Activated gamma-delta T cell treated with anti-CD3 and anti-CD28 coated beads, Interleukin-2, amount 50 U/mL, for 16 hours (primary cell): ENCODE measurements around the gene THBS1.

Experiments used
- DNase-seq: peaks from one replicate; pipeline ENCODE4 v3.0.0-alpha.2; 2020; ENCODE audit warnings: low read depth

The THBS1 gene

DNA sequence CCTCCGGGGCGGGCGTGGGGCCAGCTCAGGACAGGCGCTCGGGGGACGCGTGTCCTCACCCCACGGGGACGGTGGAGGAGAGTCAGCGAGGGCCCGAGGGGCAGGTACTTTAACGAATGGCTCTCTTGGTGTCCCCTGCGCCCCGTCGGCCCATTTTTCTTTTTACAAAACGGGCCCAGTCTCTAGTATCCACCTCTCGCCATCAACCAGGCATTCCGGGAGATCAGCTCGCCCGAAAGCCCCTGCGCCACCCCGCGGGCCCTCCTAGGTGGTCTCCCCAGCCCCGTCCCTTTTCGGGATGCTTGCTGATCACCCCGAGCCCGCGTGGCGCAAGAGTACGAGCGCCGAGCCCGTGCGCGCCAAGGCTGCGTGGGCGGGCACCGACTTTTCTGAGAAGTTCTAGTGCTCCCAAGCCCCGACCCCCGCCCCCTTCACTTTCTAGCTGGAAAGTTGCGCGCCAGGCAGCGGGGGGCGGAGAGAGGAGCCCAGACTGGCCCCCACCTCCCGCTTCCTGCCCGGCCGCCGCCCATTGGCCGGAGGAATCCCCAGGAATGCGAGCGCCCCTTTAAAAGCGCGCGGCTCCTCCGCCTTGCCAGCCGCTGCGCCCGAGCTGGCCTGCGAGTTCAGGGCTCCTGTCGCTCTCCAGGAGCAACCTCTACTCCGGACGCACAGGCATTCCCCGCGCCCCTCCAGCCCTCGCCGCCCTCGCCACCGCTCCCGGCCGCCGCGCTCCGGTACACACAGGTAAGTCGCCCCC is at the start of gene THBS1:
Gene THBS1, plus strand, starts transcription at position 595 of the 757 bp plus-strand sequence. CDS start 779 bp downstream, outside the sequence.
- DNase-seq, result peak; percentile 23

DNA sequence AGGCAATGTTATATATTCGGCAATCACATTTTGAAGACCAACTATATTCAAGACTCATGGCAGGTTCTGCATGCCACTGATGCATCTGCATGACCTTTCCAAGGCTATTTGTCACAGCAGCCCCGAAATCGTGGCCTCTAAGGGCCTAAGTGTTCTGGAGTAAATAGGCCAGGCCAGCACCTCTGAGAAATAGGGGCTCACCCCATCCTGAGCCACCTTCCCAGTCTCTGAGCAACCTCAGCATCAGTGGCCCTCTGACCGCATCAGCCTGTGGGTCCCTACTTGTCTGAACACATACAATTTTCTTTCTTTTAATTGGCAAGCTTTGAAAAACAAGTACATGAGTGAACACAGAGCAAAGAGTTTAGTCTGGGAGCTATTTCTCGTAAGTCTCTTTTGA is 45.9 kb upstream of the THBS1 start:
- no peak for DNase-seq

DNA sequence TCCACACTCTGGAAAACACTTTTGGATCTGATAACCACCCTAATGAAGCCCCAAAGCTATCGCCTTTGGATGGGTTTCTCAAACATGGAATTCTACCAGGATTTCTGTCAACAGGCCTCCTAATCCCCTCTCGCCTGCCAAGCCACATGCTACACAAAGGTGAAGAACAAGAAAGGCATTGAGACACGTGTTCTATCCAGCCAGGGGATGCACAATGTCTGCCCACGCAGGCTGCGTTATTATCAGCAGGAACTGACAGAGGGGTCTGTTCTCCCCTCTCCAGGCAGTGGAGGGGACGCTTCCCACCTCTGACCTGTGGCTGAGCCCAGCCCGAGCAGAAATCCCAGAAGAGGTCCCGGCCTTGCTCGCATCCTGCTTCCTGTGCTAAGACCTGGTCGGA is 45.4 kb upstream of the THBS1 start:
- DNase-seq, result no peak

DNA sequence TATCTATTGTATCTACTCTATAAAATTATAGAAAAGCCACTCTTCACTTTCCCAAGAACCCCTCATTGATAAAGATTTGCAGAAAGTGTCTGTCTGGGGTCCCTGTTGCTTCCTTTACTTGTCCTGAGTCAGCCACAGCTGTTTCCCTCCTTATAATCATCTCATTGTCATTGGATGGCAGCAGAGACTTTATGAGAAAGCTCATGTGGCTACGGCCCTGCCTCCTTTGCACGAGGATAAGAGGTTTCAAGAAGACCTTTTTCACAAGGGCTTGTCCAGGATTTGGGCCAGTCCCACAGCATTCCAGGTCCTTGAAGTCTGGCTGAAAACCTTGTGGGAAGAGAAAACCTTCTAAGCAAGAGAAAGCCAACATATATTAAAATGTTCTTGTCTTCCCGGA is 41.9 kb upstream of the THBS1 start:
- DNase-seq, result no peak

DNA sequence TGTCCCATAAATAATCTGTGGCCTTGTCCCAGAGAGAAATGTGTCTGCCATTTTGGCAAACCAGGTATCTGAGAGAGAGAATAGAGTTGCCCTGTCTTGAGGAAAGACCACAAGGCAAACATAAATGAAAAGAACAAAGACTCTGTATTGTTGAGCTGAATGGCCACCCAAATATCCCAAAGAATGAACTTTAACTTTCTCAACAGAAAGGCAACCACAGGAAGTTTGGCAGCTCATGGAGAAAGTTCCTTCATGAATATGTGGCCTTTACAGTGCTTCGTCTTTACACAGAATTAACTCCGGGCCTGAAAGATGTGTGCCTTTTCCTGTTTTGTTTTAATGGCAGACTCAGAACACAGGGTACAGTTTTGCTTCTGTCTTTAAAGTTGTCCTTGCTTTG is 41.4 kb upstream of the THBS1 start:
- DNase-seq, result no peak

DNA sequence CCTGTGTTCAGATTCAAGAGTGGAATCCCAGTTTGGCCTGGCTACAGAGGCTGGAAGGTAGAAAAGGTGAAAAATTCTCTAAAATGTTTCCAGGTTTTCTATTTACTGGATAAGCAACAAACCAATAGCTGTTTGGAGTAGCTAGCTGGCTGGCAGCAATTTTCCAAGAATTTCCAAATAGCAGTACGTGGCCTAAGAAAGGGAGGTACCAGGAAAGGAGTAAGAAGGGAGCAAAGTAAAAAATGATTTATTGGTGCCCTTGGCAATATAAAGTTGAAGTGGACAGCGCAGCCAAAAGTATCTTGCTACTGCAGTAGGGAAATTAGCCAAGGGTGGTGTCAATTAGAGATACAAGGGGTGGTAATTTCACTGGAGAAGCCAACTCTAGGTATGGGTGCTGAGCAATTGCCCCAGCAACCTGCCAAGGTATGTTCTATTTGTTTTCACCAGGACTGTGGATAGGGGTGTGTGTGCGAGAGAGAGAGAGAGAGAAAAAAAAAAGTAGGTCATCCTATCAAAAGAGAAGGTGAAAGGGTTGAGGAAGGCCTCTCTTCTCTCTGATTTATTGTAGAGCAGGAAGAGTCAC is 40.8 kb upstream of the THBS1 start:
- no peak for DNase-seq

DNA sequence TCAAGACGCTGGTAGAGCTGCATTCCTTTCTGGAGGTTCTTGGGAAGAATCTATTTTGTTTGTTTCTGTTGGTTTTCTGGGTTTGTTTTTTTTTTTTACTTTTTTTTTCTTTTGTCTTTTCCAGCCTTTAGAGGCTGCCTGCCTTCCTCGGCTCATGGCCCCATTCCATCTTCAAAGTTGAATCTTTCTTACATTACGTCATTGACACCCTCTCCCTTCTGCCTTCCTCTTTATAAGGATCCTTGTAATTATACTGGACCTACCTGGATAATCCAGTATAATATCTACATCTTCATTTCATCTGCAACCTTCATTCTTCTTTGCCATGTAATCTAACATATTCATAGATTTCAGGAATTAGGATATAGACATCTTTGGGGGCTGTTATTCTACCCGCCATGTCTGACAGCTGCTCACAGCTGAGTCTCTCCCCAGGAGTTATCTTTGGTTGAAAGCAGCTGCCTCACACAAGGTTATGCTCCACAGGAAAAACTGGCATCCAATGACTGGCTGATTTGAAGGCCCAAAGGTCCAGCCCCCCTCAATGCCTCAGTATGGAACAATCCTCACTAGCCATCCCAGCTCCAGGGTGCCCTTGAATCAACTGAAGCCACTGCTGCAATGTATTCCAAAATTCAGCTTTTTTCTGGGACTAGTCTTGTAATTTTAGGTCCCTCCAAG is 38.4 kb upstream of the THBS1 start:
- no peak for DNase-seq

DNA sequence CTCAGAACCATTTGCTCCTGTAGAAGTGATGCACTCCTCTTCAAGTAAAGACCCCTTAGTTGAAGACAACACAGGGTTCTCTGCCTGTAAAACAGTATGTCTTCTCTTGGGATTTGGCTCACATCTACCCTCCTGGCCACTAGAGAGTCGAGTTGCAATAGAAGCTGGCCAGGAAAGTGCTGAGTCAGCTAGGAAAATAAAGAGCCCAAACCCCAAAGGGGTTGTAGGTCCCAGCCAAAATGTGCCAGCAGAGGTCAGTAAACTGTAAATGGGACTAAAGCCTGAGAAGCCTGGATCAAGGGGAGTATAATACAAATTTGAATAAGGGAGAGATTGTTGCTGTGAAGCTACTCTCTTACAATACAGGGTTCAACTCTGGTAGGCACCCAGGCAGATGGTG is 37.2 kb upstream of the THBS1 start:
- no peak for DNase-seq

DNA sequence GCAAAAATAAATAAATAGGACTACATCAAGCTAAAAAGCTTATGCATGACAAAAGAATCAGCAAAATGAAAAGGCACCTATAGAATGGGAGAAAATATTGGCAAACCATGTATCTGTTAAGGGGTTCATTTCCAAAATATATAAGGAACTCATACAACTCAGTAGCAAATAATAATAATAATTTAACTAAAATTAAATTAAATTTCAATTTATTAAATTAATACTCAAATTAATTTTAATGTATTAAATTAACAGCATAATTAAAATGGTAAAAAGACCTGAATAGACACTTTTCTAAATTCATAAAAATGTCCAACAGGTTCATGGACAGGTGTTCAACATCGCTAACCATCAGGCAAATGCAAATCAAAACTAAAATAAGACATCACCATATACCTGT is 34.0 kb upstream of the THBS1 start:
- no peak for DNase-seq

DNA sequence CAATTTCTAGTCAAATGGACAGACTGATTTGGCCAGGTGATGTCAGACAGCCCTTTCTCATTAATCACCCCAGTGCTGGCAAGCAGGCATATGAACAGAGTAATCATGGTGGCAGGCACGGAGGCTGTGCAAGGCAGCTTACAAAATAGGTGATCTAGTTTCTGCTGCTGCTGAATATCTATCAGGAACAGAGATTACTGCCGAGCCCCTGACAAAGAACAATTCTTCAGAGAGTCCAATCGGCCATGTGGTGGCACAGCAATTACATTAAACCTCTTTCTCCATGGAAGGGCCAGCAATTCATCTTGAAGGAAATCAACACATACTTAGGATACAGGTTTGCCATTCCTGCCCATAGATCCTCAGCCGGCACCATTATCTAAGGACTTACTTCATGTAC is 32.3 kb upstream of the THBS1 start:
- no peak for DNase-seq

DNA sequence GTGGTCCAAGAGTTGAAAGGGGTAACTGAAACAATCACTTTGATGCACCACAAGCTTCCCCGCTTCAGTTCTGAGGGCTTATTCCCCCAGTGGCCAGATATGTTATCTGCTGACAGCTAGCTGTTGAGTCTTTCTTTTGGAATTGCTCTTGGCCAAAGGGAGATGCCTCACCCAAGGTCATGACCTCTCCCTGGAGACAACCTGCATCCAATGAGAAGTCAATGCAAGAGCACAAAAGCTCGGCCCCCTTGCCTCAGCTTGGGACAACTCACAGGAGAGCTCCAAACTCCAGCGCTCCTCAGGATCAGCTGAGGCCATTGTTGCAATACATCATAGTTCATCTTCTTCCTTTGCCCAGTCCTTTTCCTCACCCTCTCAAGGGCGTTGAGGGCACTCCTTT is 31.0 kb upstream of the THBS1 start:
- no peak for DNase-seq

DNA sequence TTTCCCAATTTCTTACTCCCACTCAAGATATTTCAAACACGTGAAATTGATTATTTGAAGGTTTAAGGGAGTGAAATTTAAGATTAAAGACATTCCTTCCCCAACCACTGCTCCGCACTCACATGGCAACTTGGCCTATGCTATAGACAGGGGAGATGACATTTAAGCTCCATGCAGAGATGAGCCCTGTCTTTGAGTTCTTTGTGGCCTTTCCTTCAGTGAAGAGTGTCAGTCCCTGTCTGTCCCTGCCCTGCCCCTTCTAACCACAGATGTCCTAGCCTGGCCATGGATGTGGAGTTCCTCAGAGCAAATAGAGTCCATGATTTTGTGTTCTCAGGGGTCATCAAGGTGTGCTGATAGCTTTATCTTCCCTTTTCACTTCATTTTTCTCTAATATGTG is 29.4 kb upstream of the THBS1 start:
- no peak for DNase-seq

DNA sequence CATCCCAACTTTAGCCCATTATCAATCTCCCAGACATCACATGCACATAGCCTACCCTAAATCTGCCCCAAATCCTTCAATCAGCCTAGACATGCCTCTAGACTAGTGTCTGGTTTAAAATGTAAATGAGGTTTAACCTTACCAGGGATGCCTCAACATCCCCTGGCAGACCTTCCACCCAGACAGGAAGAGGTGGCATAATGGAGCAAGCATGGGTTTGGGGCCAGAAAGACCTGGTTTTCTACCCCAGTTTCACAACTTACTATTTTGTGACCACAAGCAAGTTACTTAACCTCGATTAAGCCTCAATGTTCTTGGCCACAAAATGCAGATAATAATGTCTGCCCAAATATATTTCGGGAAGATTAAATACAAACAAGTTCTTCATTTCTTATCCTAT is 28.3 kb upstream of the THBS1 start:
- no peak for DNase-seq

DNA sequence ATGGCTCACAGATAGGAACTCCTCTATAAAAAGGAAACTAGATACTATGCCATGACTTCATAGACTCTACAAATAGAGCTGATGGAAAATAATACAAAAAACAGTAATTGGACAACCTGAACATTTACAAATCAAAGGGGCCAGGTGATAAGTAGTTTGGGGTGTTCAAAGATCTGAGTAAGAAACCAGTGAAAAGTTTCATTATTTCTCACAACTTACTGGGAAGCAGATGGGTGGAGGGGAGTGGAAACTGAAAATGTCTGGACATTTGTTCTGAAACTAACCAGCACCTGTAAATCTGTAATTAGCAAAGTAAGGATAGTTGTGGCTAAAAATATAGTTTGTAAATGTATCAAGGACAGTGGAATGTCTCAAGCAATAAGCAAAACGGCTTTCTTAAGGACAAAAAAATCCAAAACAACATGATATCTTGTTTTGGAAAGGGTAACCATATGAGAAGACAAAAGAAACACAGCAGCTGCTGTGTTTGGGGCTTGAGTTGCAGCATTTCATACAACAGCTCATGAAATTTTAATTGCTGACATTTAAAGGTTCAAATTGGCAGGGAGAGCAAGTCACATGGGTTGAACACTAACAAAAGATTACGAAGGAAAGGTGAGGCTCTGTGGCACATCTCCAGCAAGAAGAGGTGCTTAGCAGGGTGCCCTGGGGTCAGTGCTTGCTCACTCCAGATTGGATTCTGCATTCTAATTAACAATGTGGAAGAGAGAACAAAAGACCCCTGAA is 26.8 kb upstream of the THBS1 start:
- no peak for DNase-seq

DNA sequence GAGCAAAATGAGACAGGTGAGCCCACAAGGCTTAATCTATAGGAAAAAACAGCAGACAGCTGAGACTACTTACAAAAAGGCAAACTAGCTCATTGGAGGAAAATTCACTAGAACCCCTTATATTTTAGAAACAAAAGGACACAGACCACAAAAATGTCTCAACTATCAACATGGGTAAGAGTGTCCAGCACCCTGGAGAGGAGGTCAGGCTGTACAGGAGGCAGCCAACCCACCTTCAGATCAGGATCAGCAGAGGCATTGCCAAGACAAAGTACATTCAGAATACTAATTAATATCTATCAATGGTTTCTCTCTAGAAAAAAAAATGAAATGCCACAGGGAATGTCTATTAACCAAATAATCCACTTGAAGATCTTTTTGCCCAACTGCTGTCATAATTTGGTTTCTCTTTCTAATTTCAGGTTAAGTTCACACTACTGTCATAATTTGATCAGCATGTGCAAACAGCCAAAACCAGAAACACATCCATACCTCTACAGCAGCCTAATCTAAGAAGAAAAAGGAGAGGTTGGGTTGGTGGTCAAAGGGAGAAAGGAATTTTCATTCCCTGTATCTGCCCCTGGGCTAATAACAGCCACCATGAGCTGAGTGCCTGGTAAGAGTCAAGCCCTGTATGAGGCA is 26.0 kb upstream of the THBS1 start:
- DNase-seq, result no peak

DNA sequence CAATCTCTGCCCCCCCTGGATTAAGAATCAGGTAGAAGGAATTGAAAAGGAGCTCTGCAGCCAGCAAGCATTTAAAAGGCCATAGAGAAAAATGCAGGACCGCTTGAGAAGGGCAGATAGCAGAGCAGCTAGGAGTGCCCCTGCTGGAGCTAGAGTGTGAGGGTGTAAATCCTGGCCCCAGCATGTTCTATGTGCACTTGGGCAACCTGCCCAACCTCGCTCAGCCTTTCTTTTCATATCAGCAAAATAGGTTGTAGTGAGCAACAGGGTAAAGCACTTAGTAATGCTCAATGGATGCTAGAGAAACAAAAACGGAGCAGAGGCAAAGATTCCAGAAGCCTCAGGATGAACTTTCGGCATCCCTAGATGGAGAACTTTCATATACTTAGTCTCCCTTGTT is 25.0 kb upstream of the THBS1 start:
- DNase-seq, result no peak

DNA sequence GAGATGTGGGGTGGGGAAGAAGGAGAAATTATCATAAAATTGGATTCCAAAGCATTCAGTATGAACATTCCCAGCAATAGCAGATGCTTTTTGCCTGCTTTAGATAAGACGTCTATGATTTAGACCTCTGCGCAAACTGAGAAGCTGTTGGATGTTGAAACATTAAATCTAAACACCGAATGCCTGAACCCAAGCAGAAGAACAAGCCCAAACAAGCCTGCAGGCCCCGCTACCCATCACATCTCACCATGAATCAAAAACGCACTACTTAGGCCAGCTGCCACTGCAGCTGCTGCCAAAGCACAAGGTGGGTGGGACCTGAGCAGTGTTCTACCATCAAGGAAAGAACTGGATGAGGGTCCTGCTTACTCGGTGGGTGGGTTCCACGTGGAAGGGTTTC is 24.4 kb upstream of the THBS1 start:
- DNase-seq, result no peak

DNA sequence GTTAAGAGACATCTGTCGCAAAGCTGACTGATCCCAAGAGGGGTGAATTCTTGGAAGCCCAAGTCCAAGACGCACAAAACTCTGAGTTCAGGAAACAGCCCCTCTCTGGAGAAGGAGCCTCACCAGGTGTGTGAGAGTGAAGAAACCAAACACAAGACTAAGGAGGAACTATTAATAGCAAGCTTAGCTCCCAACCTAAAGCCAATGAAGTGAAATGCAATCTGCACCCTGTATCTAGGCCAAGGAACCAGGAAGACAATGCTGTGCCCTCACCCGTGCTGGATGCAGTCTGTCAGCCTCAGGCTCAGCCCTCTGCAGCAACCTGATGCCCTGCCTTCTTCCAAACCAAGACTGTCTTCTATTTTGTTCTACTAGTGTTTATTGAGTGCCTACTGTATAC is 22.5 kb upstream of the THBS1 start:
- DNase-seq, result no peak

DNA sequence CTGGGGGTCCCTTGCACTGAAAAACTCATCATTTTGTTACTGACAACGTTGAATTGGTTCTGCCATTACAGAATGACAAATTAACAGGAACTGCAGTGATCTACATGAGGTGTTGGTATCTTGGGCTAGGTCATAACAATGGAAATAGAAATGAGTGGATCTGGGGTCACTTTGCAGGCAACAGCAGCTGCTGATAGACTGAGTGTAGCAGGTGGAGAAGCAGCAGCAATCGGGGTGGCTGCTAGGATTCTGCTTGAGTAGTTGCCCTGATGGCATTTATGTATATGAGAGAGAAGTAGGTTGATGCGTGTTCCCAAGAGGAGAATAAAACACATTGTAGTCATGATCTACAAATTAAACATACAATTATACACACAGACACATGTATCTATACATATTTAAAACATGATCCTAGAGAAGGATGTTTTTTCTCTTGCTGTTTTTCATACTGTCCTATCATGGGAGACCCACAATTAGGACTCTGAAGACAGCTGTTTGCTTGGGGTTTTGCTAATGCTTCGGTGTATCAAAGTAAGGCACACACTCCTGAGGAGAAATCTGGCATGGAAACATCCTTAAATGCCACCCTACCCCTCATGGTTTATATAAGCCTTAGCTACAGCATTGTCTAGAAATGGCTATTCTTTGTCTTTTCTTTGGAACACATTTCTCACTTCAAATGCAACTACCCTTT is 15.8 kb upstream of the THBS1 start:
- DNase-seq, result no peak

DNA sequence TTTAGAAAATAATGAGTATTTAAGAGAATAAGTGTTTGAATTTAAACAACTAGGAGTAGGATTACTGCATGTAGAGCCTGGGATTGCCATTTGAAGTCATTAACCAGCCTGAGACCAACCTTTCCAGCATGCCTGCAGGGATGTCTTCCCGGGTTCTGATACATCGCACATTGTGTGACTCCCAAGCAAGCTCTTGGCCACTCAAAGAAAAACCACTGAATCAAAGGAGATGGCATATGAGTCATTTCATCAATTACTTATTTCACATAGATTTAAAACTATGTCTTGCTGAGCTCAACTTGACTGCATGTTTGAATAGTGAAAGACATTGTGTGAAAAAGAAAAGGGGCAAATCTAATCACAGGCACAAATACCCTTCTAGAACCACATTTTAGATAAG is 15.0 kb upstream of the THBS1 start:
- DNase-seq, result no peak

DNA sequence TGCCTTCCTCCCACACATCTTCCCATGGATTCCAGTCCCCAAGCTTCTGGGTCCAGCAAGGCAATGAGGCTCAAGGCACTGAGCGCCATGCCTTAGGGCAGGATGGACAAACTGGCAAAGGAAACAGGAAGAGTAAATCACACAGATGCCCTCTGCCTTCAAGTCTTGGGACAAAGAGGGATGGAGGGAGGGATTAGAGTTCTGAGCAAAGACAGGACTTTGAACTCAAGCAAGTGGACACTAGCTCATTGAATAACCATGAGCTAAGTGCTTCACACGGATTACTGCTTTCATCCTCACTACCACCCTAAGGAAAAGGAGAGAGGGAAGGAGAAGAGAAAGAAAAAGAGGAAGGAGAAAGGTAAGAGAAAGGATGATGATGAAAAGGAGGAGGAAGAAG is 7.6 kb upstream of the THBS1 start:
- no peak for DNase-seq

DNA sequence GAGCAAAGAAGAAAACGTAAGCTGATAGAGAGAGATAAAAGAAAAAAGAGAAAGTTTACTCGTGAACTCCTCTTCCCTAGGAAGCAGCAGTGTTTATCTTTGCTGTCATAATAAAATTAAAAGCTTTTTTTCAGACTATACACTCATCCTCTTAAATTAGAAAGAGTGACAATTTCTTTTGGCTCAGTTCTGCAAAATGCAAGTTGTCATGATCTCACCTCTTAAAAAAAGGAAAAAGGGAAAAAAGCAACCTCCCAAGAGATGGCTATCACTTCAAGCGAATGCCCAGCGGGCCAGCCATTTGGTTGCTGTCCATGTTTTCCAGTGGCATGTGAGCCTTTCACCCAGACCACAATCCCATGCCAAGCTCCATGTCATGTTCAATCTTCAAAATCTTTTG is 7.0 kb upstream of the THBS1 start:
- no peak for DNase-seq
